NB4 (cell line): ENCODE results near the gene SIRPB2.

Experiments used
- CTCF ChIP-seq: IDR thresholded peaks from one replicate; pipeline ENCODE4 v1.5.1; 2012; ENCODE audit warnings: low read depth, low read length
- POLR2A ChIP-seq: IDR thresholded peaks from 2 replicates; pipeline ENCODE4 v1.6.1; 2011; ENCODE audit warnings: mild to moderate bottlenecking; ENCODE audit not compliant: insufficient read length; ENCODE audit errors: extremely low read depth

GRCh38 chr20:1437235-1437904 is 53.9 kb downstream of the SIRPB2 start:
- TF ChIP-seq POLR2A (no peak), CTCF (peak; percentile 90)
